Measurements from ENCODE around the gene CIC. TPM values are rescaled to one million over a fixed set of nuclear protein-coding genes. Genes with fewer than 3 reads are reported as not detected.

CIC gene
- total and polyA plus RNA-seq, 9 of the 15 experiments (the other 6 are each of a cell fraction or from before 2014, with no cell fraction given) = 0.07 to 44.7 (median 8.6) TPM

DNA sequence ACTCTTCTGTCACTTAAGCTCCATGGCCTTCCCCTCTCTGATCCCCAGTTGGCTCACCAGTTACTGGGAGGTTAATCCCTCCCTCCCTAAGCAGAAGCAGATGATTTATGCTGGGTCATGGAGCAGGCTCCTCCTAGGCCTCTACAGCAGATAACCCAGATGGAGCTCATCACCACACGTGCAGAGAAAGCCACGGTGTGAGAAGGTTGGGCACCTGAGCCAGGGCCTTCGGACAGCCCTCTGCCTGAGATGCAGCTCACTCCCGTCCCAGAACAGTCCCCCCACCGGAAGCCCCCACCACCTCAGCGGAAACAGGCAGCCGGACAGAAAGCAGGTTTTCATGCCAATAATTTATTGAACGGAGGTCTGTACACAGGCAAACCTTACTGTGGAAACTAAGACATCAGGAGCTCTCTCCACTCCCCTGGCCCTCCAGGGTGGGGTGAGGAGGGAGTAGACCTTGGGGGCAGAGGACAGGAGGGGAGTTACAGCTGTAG, 39.1 kb upstream of the CIC start (continued):
- no peak for TF ChIP-seq GABPB2 (CRISPR knock-in tag; conservative IDR thresholded peaks at IDR 0.05)
- no peak for TF ChIP-seq GTF2E2 (tag; IDR thresholded peaks at IDR 0.05)
- TF ChIP-seq HNRNPL (IDR thresholded peaks at IDR 0.05; ENCODE audit: low read depth, low read length) = no peak
- TF ChIP-seq POLR2G (IDR thresholded peaks at IDR 0.05; ENCODE audit: low read depth, low read length) = no peak
- TF ChIP-seq, protein P1, sequence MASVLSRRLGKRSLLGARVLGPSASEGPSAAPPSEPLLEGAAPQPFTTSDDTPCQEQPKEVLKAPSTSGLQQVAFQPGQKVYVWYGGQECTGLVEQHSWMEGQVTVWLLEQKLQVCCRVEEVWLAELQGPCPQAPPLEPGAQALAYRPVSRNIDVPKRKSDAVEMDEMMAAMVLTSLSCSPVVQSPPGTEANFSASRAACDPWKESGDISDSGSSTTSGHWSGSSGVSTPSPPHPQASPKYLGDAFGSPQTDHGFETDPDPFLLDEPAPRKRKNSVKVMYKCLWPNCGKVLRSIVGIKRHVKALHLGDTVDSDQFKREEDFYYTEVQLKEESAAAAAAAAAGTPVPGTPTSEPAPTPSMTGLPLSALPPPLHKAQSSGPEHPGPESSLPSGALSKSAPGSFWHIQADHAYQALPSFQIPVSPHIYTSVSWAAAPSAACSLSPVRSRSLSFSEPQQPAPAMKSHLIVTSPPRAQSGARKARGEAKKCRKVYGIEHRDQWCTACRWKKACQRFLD (CRISPR knock-in tag; IDR thresholded peaks at IDR 0.05) = no peak
- no peak for TF ChIP-seq SP2 (IDR thresholded peaks at IDR 0.05; ENCODE audit: extremely low read depth, low read depth, low read length, poor library complexity, severe bottlenecking)
- no peak for TF ChIP-seq ZNF644 (tag; IDR thresholded peaks at IDR 0.05; ENCODE audit: low read depth)
- TF ChIP-seq, protein P2, sequence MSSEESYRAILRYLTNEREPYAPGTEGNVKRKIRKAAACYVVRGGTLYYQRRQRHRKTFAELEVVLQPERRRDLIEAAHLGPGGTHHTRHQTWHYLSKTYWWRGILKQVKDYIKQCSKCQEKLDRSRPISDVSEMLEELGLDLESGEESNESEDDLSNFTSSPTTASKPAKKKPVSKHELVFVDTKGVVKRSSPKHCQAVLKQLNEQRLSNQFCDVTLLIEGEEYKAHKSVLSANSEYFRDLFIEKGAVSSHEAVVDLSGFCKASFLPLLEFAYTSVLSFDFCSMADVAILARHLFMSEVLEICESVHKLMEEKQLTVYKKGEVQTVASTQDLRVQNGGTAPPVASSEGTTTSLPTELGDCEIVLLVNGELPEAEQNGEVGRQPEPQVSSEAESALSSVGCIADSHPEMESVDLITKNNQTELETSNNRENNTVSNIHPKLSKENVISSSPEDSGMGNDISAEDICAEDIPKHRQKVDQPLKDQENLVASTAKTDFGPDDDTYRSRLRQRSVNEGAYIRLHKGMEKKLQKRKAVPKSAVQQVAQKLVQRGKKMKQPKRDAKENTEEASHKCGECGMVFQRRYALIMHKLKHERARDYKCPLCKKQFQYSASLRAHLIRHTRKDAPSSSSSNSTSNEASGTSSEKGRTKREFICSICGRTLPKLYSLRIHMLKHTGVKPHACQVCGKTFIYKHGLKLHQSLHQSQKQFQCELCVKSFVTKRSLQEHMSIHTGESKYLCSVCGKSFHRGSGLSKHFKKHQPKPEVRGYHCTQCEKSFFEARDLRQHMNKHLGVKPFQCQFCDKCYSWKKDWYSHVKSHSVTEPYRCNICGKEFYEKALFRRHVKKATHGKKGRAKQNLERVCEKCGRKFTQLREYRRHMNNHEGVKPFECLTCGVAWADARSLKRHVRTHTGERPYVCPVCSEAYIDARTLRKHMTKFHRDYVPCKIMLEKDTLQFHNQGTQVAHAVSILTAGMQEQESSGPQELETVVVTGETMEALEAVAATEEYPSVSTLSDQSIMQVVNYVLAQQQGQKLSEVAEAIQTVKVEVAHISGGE (CRISPR knock-in tag; IDR thresholded peaks at IDR 0.05) = no peak
- TF ChIP-seq ATF1 (CRISPR knock-in tag; IDR thresholded peaks at IDR 0.05) = no peak
- no peak for TF ChIP-seq ATF1 (tag; IDR thresholded peaks at IDR 0.05)
- TF ChIP-seq, protein P3, sequence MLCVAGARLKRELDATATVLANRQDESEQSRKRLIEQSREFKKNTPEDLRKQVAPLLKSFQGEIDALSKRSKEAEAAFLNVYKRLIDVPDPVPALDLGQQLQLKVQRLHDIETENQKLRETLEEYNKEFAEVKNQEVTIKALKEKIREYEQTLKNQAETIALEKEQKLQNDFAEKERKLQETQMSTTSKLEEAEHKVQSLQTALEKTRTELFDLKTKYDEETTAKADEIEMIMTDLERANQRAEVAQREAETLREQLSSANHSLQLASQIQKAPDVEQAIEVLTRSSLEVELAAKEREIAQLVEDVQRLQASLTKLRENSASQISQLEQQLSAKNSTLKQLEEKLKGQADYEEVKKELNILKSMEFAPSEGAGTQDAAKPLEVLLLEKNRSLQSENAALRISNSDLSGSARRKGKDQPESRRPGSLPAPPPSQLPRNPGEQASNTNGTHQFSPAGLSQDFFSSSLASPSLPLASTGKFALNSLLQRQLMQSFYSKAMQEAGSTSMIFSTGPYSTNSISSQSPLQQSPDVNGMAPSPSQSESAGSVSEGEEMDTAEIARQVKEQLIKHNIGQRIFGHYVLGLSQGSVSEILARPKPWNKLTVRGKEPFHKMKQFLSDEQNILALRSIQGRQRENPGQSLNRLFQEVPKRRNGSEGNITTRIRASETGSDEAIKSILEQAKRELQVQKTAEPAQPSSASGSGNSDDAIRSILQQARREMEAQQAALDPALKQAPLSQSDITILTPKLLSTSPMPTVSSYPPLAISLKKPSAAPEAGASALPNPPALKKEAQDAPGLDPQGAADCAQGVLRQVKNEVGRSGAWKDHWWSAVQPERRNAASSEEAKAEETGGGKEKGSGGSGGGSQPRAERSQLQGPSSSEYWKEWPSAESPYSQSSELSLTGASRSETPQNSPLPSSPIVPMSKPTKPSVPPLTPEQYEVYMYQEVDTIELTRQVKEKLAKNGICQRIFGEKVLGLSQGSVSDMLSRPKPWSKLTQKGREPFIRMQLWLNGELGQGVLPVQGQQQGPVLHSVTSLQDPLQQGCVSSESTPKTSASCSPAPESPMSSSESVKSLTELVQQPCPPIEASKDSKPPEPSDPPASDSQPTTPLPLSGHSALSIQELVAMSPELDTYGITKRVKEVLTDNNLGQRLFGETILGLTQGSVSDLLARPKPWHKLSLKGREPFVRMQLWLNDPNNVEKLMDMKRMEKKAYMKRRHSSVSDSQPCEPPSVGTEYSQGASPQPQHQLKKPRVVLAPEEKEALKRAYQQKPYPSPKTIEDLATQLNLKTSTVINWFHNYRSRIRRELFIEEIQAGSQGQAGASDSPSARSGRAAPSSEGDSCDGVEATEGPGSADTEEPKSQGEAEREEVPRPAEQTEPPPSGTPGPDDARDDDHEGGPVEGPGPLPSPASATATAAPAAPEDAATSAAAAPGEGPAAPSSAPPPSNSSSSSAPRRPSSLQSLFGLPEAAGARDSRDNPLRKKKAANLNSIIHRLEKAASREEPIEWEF (CRISPR knock-in tag; IDR thresholded peaks at IDR 0.05) = no peak
- no peak for TF ChIP-seq FIP1L1 (IDR thresholded peaks at IDR 0.05; ENCODE audit: low read depth, low read length, poor library complexity, severe bottlenecking)
- no peak for TF ChIP-seq ZNF174 (CRISPR knock-in tag; IDR thresholded peaks at IDR 0.05)
- no peak for TF ChIP-seq CEBPZ (IDR thresholded peaks at IDR 0.05; ENCODE audit: borderline replicate concordance, low read depth, low read length)
